22Rv1 (cell line): Measurements from ENCODE around the gene RHBDF1.

Experiments used
- CTCF ChIP-seq: fragments of 450-650 bp; IDR thresholded peaks from 2 replicates; pipeline ENCODE4 v1.5.1; 2017; ENCODE audit warnings: mild to moderate bottlenecking
- ZFX ChIP-seq: fragments of 450-650 bp; IDR thresholded peaks from 2 replicates; pipeline ENCODE4 v1.6.1; 2017; ENCODE audit warnings: antibody characterized with exemption, borderline replicate concordance

GRCh38 chr16:77273-77806, 4.9 kb upstream of the RHBDF1 start:
- TF ChIP-seq CTCF (no peak), ZFX (no peak)
